Tibial nerve (tissue), 4 donors: ENCODE results near the gene GABRR2.

ENCODE experiments used
- CTCF ChIP-seq, 5 experiments: fragments of 200-600 bp in 3 of 5; fragments of 450-650 bp in 2 of 5; sonication (generic) in 3 of 5; IDR thresholded peaks; one replicate each; pipeline ENCODE4 v1.5.1; 2016 to 2019; ENCODE audit warnings: antibody characterized with exemption in 5 of 5, mild to moderate bottlenecking in 3 of 5, moderate library complexity in 2 of 5
- EP300 ChIP-seq, 2 donors: sonication (generic); formaldehyde crosslinking; IDR thresholded peaks; one replicate each; pipeline ENCODE4 v1.6.1; 2017; ENCODE audit warnings: antibody characterized with exemption in 2 of 2, mild to moderate bottlenecking in 1 of 2
- POLR2A ChIP-seq, 2 donors: fragments of 450-650 bp; IDR thresholded peaks; one replicate each; pipeline ENCODE4 v1.6.1; 2017; ENCODE audit warnings: antibody characterized with exemption in 2 of 2, mild to moderate bottlenecking in 2 of 2, moderate library complexity in 2 of 2

- TF ChIP-seq CTCF (IDR thresholded peaks at IDR 0.05) (no peak), POLR2A (IDR thresholded peaks at IDR 0.05) (no peak), EP300 (IDR thresholded peaks at IDR 0.05) (no peak)
Measured at GRCh38 chr6:89282749-89283148, 32.4 kb downstream of the GABRR2 start.
